Trophoblast cell (in vitro differentiated cells and primary cell): ENCODE measurements around the gene COPB2.
A peak's percentile ranks its signal among the peaks of the same experiment; 100 is the strongest.

Source experiments
- DNase-seq, 2 donors: peaks; one replicate each; pipeline ENCODE4 v3.0.0-alpha.2; 2016
- H2AFZ ChIP-seq: 2 replicates; pipeline ENCODE4 v1.6.1; 2013; ENCODE audit warnings: low read length, moderate library complexity, mild to moderate bottlenecking; ENCODE audit not compliant: insufficient read depth, poor library complexity
- H2AK5ac ChIP-seq: 2 replicates; pipeline ENCODE4 v1.6.1; 2013; ENCODE audit warnings: mild to moderate bottlenecking, low read length
- H2BK120ac ChIP-seq: 2 replicates; pipeline ENCODE4 v1.6.1; 2013; ENCODE audit warnings: low read length, mild to moderate bottlenecking, moderate library complexity; ENCODE audit not compliant: insufficient read depth, poor library complexity
- H2BK12ac ChIP-seq: 2 replicates; pipeline ENCODE4 v1.6.1; 2013; ENCODE audit warnings: mild to moderate bottlenecking, low read length, moderate library complexity
- H2BK5ac ChIP-seq: 2 replicates; pipeline ENCODE4 v1.6.1; 2013; ENCODE audit warnings: low read length, low read depth, moderate library complexity, mild to moderate bottlenecking; ENCODE audit not compliant: poor library complexity
- H3K14ac ChIP-seq: 2 replicates; pipeline ENCODE4 v1.6.1; 2013; ENCODE audit warnings: mild to moderate bottlenecking, low read length
- H3K18ac ChIP-seq: 2 replicates; pipeline ENCODE4 v1.6.1; 2013; ENCODE audit warnings: mild to moderate bottlenecking, low read length
- H3K23ac ChIP-seq: 2 replicates; pipeline ENCODE4 v1.6.1; 2013; ENCODE audit warnings: low read length
- H3K27ac ChIP-seq: 2 replicates; pipeline ENCODE4 v1.5.1; 2013; ENCODE audit warnings: low read depth, mild to moderate bottlenecking, inconsistent platforms, low read length, moderate library complexity
- H3K27me3 ChIP-seq: 2 replicates; pipeline ENCODE4 v1.6.1; 2013; ENCODE audit warnings: inconsistent platforms, mild to moderate bottlenecking, low read length, moderate library complexity; ENCODE audit not compliant: insufficient read depth
- H3K36me3 ChIP-seq, 2 experiments: 1 replicate in 1 of 2; 2 replicates in 1 of 2; pipeline ENCODE4 v1.6.1; 2013; ENCODE audit warnings: low read length in 2 of 2, mild to moderate bottlenecking in 2 of 2, moderate library complexity in 1 of 2; ENCODE audit not compliant: insufficient read depth in 2 of 2, control insufficient read depth in 1 of 2
- H3K4ac ChIP-seq: 2 replicates; pipeline ENCODE4 v1.6.1; 2013; ENCODE audit warnings: low read depth, mild to moderate bottlenecking, low read length, moderate library complexity
- H3K4me1 ChIP-seq, 2 experiments: 1 replicate in 1 of 2; 2 replicates in 1 of 2; pipeline ENCODE4 v1.6.1; 2013; ENCODE audit warnings: low read length in 2 of 2, mild to moderate bottlenecking in 2 of 2, moderate library complexity in 1 of 2; ENCODE audit not compliant: insufficient read depth in 2 of 2, control insufficient read depth in 1 of 2
- H3K4me2 ChIP-seq: 2 replicates; pipeline ENCODE4 v1.6.1; 2013; ENCODE audit warnings: inconsistent platforms, mild to moderate bottlenecking, low read length, moderate library complexity
- H3K4me3 ChIP-seq: 2 replicates; pipeline ENCODE4 v1.5.1; 2013; ENCODE audit warnings: mild to moderate bottlenecking, low read depth, low read length, inconsistent platforms
- H3K79me1 ChIP-seq: one replicate; pipeline ENCODE4 v1.6.1; 2013; ENCODE audit warnings: low read length
- H3K79me2 ChIP-seq: 2 replicates; pipeline ENCODE4 v1.6.1; 2013; ENCODE audit warnings: low read length, mild to moderate bottlenecking; ENCODE audit not compliant: control insufficient read depth, insufficient read depth, poor library complexity
- H3K9ac ChIP-seq: 2 replicates; pipeline ENCODE4 v1.6.1; 2013; ENCODE audit warnings: mild to moderate bottlenecking, low read length
- H3K9me3 ChIP-seq: 2 replicates; pipeline ENCODE4 v1.6.1; 2013; ENCODE audit warnings: low read depth, mild to moderate bottlenecking, control low read depth, inconsistent platforms, low read length; ENCODE audit not compliant: insufficient read depth
- H4K12ac ChIP-seq: 2 replicates; pipeline ENCODE4 v1.6.1; 2013; ENCODE audit warnings: low read depth, mild to moderate bottlenecking, low read length, moderate library complexity
- H4K8ac ChIP-seq: 2 replicates; pipeline ENCODE4 v1.6.1; 2013; ENCODE audit warnings: low read depth, mild to moderate bottlenecking, low read length, moderate library complexity
- H4K91ac ChIP-seq: one replicate; pipeline ENCODE4 v1.6.1; 2013; ENCODE audit warnings: low read depth, mild to moderate bottlenecking, low read length, moderate library complexity
- WGBS: extraction: QIAGEN DNeasy Blood & Tissue Kit; methylation state at CpG from one replicate; pipeline ENCODE4 v1.1.7; 2013; ENCODE audit warnings: missing lambda C conversion rate; ENCODE audit not compliant: insufficient read length, insufficient coverage; ENCODE audit errors: extremely low coverage; 5-methylcytosine and 5-hydroxymethylcytosine counted together

Gene COPB2

DNA sequence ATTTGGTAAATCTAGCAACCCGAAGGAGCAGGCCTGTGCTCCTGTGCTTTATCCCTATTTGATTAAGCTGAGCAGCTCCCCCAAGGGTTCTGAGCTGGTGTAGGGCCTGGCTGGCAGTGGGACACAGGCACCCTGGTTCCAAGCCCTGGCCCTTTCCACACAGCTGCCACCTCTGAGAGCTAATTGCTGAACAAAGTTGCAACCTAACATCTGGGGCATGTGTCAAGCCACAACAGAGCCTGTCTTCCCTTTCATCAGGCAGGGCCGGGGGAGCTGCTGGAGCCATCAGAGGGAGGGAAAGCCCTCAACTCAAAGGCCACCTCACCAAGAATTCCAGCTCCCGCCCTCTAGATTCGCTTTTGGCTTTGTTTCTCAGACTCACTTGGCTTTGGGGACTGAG, 62.7 kb downstream of the COPB2 start:
- no peak overlapping the region for H2BK12ac ChIP-seq
- H2BK5ac ChIP-seq: no peak overlapping the region
- no peaks in the 10 kb centered on the region for H3K79me2 ChIP-seq
- no CpG with 5 or more reads among the region's 4 CpGs for WGBS
- no peak overlapping the region for H3K14ac ChIP-seq
- no peak overlapping the region for H4K12ac ChIP-seq
- H3K27me3 ChIP-seq: no peaks in the 10 kb centered on the region
- DNase-seq: no peak
- H2BK120ac ChIP-seq: no peak overlapping the region
- H2AK5ac ChIP-seq: no peak overlapping the region
- H3K27ac ChIP-seq: no peak overlapping the region
- H3K18ac ChIP-seq: no peak overlapping the region
- H3K23ac ChIP-seq: no peak overlapping the region
- no peak overlapping the region for H4K91ac ChIP-seq
- H3K9me3 ChIP-seq: no peaks in the 10 kb centered on the region
- no peak overlapping the region for H3K9ac ChIP-seq
- H3K4me2 ChIP-seq: no peak overlapping the region
- no peak overlapping the region for H3K4me3 ChIP-seq
- H3K4me1 ChIP-seq: peaks cover 3 to 4% of the 10 kb centered on the region in 2 experiments
- H3K4ac ChIP-seq: no peak overlapping the region
- no peaks in the 10 kb centered on the region for H3K79me1 ChIP-seq
- H4K8ac ChIP-seq: no peak overlapping the region
- H2AFZ ChIP-seq: no peak overlapping the region
- H3K36me3 ChIP-seq: no peaks in the 10 kb centered on the region

GRCh38 chr3:139326131-139326530, 63.3 kb downstream of the COPB2 start:
- H3K18ac ChIP-seq: no peak overlapping the region
- H3K27me3 ChIP-seq: no peaks in the 10 kb centered on the region
- H2BK5ac ChIP-seq: no peak overlapping the region
- no peak overlapping the region for H3K4ac ChIP-seq
- H3K27ac ChIP-seq: no peak overlapping the region
- H4K12ac ChIP-seq: no peak overlapping the region
- H3K4me2 ChIP-seq: no peak overlapping the region
- no peak overlapping the region for H2AFZ ChIP-seq
- no peak overlapping the region for H3K23ac ChIP-seq
- H3K79me1 ChIP-seq: no peaks in the 10 kb centered on the region
- no peaks in the 10 kb centered on the region for H3K79me2 ChIP-seq
- no peak overlapping the region for H4K8ac ChIP-seq
- H3K9ac ChIP-seq: no peak overlapping the region
- H3K9me3 ChIP-seq: no peaks in the 10 kb centered on the region
- peak; percentile 62 to 73 for DNase-seq
- no peak overlapping the region for H2BK12ac ChIP-seq
- H3K36me3 ChIP-seq: no peaks in the 10 kb centered on the region
- H4K91ac ChIP-seq: no peak overlapping the region
- no peak overlapping the region for H2BK120ac ChIP-seq
- no CpG with 5 or more reads among the region's 5 CpGs for WGBS
- no peak overlapping the region for H2AK5ac ChIP-seq
- no peak overlapping the region for H3K4me3 ChIP-seq
- no peak overlapping the region for H3K14ac ChIP-seq
- H3K4me1 ChIP-seq: peaks cover 3 to 4% of the 10 kb centered on the region in 2 experiments

- Histone ChIP-seq H3K4me2 (no peak overlapping the region), H3K36me3 (no peaks in the 10 kb centered on the region), H3K27me3 (no peaks in the 10 kb centered on the region), H3K79me1 (no peaks in the 10 kb centered on the region), H2BK120ac (no peak overlapping the region), H3K9ac (no peak overlapping the region), H2BK5ac (no peak overlapping the region), H3K79me2 (no peaks in the 10 kb centered on the region), H4K12ac (no peak overlapping the region), H3K27ac (no peak overlapping the region), H3K9me3 (no peaks in the 10 kb centered on the region), H3K4me1 (peaks cover 3 to 4% of the 10 kb centered on the region in 2 experiments), H2BK12ac (no peak overlapping the region), H3K23ac (no peak overlapping the region), H2AK5ac (no peak overlapping the region), H2AFZ (no peak overlapping the region), H3K4ac (no peak overlapping the region), H4K8ac (no peak overlapping the region), H4K91ac (no peak overlapping the region), H3K14ac (no peak overlapping the region), H3K4me3 (no peak overlapping the region), H3K18ac (no peak overlapping the region)
- WGBS: no CpG with 5 or more reads among the region's 3 CpGs
- DNase-seq: no peak
Measured at GRCh38 chr3:139325551-139325950, 63.9 kb downstream of the COPB2 start.

DNA sequence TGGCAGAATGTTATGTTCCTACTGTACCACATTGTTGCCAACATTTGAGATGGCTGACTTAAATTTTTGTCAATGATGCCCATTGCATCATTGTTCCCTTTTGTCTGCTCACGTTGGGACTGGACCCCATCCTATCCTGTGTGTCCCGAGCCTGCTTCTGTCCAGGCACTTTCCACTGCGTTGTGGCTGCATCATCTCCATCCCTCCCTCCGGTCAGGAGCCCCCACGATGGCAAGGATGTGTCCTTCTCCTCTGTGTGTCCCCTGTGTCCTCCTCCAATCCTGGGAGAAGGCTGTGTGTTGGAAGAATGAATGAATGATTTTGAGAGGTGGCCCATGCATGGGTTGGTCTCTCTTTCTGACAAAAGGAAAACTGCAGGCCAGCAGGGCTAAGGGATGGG, 65.0 kb downstream of the COPB2 start:
- Histone ChIP-seq H3K4me1 (peaks cover 3 to 4% of the 10 kb centered on the region in 2 experiments), H2BK120ac (no peak overlapping the region), H2BK5ac (no peak overlapping the region), H3K79me2 (no peaks in the 10 kb centered on the region), H3K23ac (no peak overlapping the region), H3K9ac (no peak overlapping the region), H2BK12ac (no peak overlapping the region), H3K27me3 (no peaks in the 10 kb centered on the region), H3K18ac (no peak overlapping the region), H3K4me2 (no peak overlapping the region), H3K36me3 (no peaks in the 10 kb centered on the region), H4K12ac (no peak overlapping the region), H2AFZ (no peak overlapping the region), H2AK5ac (no peak overlapping the region), H3K27ac (no peak overlapping the region), H4K8ac (no peak overlapping the region), H3K9me3 (no peaks in the 10 kb centered on the region), H3K14ac (no peak overlapping the region), H3K4me3 (no peak overlapping the region), H3K79me1 (no peaks in the 10 kb centered on the region), H4K91ac (no peak overlapping the region), H3K4ac (no peak overlapping the region)
- DNase-seq: no peak
- no CpG with 5 or more reads among the region's 5 CpGs for whole genome bisulfite sequencing
